ENCODE measurements around the gene URB1.
"Not testable (repeated sequence)": the region's sequence is repeated elsewhere in the genome, so short reads cannot be mapped to it uniquely, and the experiment has no call there.

- not testable (repeated sequence) for TF ChIP-seq SUZ12 (IDR thresholded peaks at IDR 0.05; ENCODE audit: low read length); CTCF (IDR thresholded peaks at IDR 0.05; ENCODE audit: control extremely low read depth in 1 of 3, insufficient read depth in 1 of 3, low read depth in 1 of 3, low read length in 3 of 3); RBBP5 (IDR thresholded peaks at IDR 0.05; ENCODE audit: borderline replicate concordance, low read depth, low read length); EZH2 (IDR thresholded peaks at IDR 0.05; ENCODE audit: low read depth, low read length, severe bottlenecking); ATF2 (IDR thresholded peaks at IDR 0.05; ENCODE audit: low read length); RFX5 (IDR thresholded peaks at IDR 0.05; ENCODE audit: borderline replicate concordance, low read depth, low read length); ASH2L (IDR thresholded peaks at IDR 0.05; ENCODE audit: low read length); RAD21 (IDR thresholded peaks at IDR 0.05 in 1 of 2, conservative IDR thresholded peaks at IDR 0.05 in 1 of 2; ENCODE audit: low read depth in 2 of 2, low read length in 2 of 2); POLR2AphosphoS5 (IDR thresholded peaks at IDR 0.05; ENCODE audit: low read depth, low read length); MAFK (IDR thresholded peaks at IDR 0.05; ENCODE audit: low read depth, low read length); EP300 (IDR thresholded peaks at IDR 0.05; ENCODE audit: borderline replicate concordance in 1 of 2, low read depth in 2 of 2, low read length in 2 of 2); BRCA1 (IDR thresholded peaks at IDR 0.05; ENCODE audit: low read depth, low read length); E2F6 (IDR thresholded peaks at IDR 0.05)
Observed at GRCh38 chr21:32368961-32369360, 23.9 kb downstream of the URB1 start.
